B cell (primary cell): ENCODE measurements around the gene BRD1.

Experiments used
- CTCF ChIP-seq: fragments of 200-600 bp; IDR thresholded peaks from one replicate; pipeline ENCODE4 v1.8.0; 2022; ENCODE audit warnings: antibody characterized with exemption, mild to moderate bottlenecking
- EZH2 ChIP-seq: IDR thresholded peaks from 2 replicates; pipeline ENCODE4 v1.6.1; 2012; ENCODE audit warnings: borderline replicate concordance, low read depth, mild to moderate bottlenecking, moderate library complexity, low read length; ENCODE audit not compliant: insufficient read depth, poor library complexity, severe bottlenecking

- no peak for TF ChIP-seq CTCF
- TF ChIP-seq EZH2, result no peak
Observed at GRCh38 chr22:49862496-49862776, 34.8 kb upstream of the BRD1 start.
